ENCODE measurements around the gene HECW1. TPM values are rescaled to one million over a fixed set of nuclear protein-coding genes. Genes with fewer than 3 reads are reported as not detected.

HECW1 gene
- total RNA-seq, 1 experiment from 2014 or later = 1.8 TPM

- Histone ChIP-seq H3K4me3 (ENCODE audit: low read depth, low read length) (no peak overlapping the region), H3K36me3 (ENCODE audit: control insufficient read depth, insufficient read depth, low read length) (no peaks in the 10 kb centered on the region), H3K4me1 (peaks cover 3% of the 10 kb centered on the region), H3K27me3 (replicated peaks; ENCODE audit: control insufficient read depth, insufficient read depth, low read length) (no peaks in the 10 kb centered on the region), H3K9me3 (no peaks in the 10 kb centered on the region)
- peaks cover 30% of the 10 kb centered on the region for H3K27me3 Mint-ChIP-seq (ENCODE audit: insufficient read depth, unreplicated experiment)
- DNase-seq = no peak
- no peaks in the 10 kb centered on the region for H3K36me3 Mint-ChIP-seq (ENCODE audit: insufficient read depth, unreplicated experiment)
- intact Hi-C loops (cut with micrococcal nuclease; ENCODE audit: unreplicated experiment) = no loop called here
- BruUV-seq (replicated peaks) = no TSS peak
- POLR2A ChIA-PET = no interaction called here
- H3K27ac Mint-ChIP-seq (ENCODE audit: unreplicated experiment) = no peak overlapping the region
- no peak overlapping the region for H3K4me3 Mint-ChIP-seq (ENCODE audit: unreplicated experiment)
- CTCF ChIA-PET = no interaction called here
- TF ChIP-seq, protein P1, sequence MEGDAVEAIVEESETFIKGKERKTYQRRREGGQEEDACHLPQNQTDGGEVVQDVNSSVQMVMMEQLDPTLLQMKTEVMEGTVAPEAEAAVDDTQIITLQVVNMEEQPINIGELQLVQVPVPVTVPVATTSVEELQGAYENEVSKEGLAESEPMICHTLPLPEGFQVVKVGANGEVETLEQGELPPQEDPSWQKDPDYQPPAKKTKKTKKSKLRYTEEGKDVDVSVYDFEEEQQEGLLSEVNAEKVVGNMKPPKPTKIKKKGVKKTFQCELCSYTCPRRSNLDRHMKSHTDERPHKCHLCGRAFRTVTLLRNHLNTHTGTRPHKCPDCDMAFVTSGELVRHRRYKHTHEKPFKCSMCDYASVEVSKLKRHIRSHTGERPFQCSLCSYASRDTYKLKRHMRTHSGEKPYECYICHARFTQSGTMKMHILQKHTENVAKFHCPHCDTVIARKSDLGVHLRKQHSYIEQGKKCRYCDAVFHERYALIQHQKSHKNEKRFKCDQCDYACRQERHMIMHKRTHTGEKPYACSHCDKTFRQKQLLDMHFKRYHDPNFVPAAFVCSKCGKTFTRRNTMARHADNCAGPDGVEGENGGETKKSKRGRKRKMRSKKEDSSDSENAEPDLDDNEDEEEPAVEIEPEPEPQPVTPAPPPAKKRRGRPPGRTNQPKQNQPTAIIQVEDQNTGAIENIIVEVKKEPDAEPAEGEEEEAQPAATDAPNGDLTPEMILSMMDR (IDR thresholded peaks at IDR 0.05; ENCODE audit: insufficient read depth in 1 of 2, low read depth in 1 of 2, low read length in 1 of 2, severe bottlenecking in 1 of 2, unreplicated experiment in 1 of 2) = no peak
- no peaks in the 10 kb centered on the region for H3K9me3 Mint-ChIP-seq (ENCODE audit: unreplicated experiment)
- H3K4me1 Mint-ChIP-seq (ENCODE audit: low read depth, unreplicated experiment) = no peaks in the 10 kb centered on the region
These were observed 29.3 kb upstream of the HECW1 start for GRCh38 chr7:43083106-43083505.

DNA sequence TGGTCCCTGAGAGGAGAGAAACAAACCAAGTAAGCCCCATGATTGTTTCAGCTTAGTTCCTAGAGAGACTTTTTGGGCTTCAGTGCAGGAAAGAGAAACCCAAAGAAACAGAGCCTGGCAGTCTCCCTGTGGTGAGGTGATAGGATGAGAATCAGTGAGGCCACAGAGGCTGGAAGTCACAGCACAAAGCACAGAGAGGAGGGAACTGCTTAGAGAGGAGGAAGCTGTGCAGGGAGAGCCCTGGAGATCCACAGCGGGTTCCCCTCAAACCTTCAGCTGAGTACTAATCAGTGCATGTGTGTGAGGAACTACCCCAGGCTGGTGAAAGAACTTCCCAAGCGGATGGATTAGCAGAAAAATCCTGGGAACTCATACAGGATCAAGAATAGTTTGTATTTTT, 27.4 kb upstream of the HECW1 start:
- DNase-seq = no peak
- Histone ChIP-seq H3K9me3 (no peaks in the 10 kb centered on the region), H3K4me1 (no peaks in the 10 kb centered on the region), H3K4me3 (ENCODE audit: low read depth, low read length) (no peak overlapping the region), H3K27me3 (replicated peaks; ENCODE audit: control insufficient read depth, insufficient read depth, low read length) (no peaks in the 10 kb centered on the region), H3K36me3 (ENCODE audit: control insufficient read depth, insufficient read depth, low read length) (no peaks in the 10 kb centered on the region)
- no TSS peak for BruUV-seq (replicated peaks)
- ChIA-PET CTCF (no interaction called here), POLR2A (no interaction called here)
- Mint-ChIP-seq H3K4me3 (ENCODE audit: unreplicated experiment) (no peak overlapping the region), H3K27ac (ENCODE audit: unreplicated experiment) (no peak overlapping the region), H3K9me3 (ENCODE audit: unreplicated experiment) (no peaks in the 10 kb centered on the region), H3K4me1 (ENCODE audit: low read depth, unreplicated experiment) (no peaks in the 10 kb centered on the region), H3K27me3 (ENCODE audit: insufficient read depth, unreplicated experiment) (peaks cover 30% of the 10 kb centered on the region), H3K36me3 (ENCODE audit: insufficient read depth, unreplicated experiment) (no peaks in the 10 kb centered on the region)
- TF ChIP-seq, protein P1 (IDR thresholded peaks at IDR 0.05; ENCODE audit: insufficient read depth in 1 of 2, low read depth in 1 of 2, low read length in 1 of 2, severe bottlenecking in 1 of 2, unreplicated experiment in 1 of 2) = no peak
- intact Hi-C loops (cut with micrococcal nuclease; ENCODE audit: unreplicated experiment) = no loop called here

DNA sequence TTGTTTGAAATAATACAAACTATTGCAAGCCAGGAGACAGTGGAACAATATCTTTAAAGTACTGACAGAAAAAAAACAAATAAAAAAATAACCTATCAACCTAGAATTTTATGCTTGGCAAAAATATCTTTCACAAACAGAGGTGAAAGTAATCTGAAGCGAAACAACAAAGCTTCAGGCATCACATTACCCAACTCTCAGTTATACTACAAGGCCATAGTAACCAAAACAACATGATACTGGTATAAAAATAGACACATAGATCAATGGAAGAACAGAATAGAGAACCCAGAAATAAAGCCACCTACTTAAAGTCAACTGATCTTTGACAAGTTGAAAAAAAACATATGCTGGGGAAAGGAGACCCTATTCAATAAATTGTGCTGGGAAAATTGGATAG, 26.5 kb upstream of the HECW1 start:
- DNase-seq = no peak
- CTCF ChIA-PET = no interaction called here
- POLR2A ChIA-PET = no interaction called here
- Mint-ChIP-seq H3K9me3 (ENCODE audit: unreplicated experiment) (no peaks in the 10 kb centered on the region), H3K36me3 (ENCODE audit: insufficient read depth, unreplicated experiment) (no peaks in the 10 kb centered on the region), H3K4me3 (ENCODE audit: unreplicated experiment) (no peak overlapping the region), H3K4me1 (ENCODE audit: low read depth, unreplicated experiment) (no peaks in the 10 kb centered on the region), H3K27me3 (ENCODE audit: insufficient read depth, unreplicated experiment) (peaks cover 30% of the 10 kb centered on the region), H3K27ac (ENCODE audit: unreplicated experiment) (no peak overlapping the region)
- TF ChIP-seq, protein P1 (IDR thresholded peaks at IDR 0.05; ENCODE audit: insufficient read depth in 1 of 2, low read depth in 1 of 2, low read length in 1 of 2, severe bottlenecking in 1 of 2, unreplicated experiment in 1 of 2) = no peak
- H3K9me3 ChIP-seq = no peaks in the 10 kb centered on the region
- intact Hi-C loops (cut with micrococcal nuclease; ENCODE audit: unreplicated experiment) = no loop called here
- no peaks in the 10 kb centered on the region for H3K36me3 ChIP-seq (ENCODE audit: control insufficient read depth, insufficient read depth, low read length)
- BruUV-seq (replicated peaks) = no TSS peak
- H3K4me1 ChIP-seq = no peaks in the 10 kb centered on the region
- no peaks in the 10 kb centered on the region for H3K27me3 ChIP-seq (replicated peaks; ENCODE audit: control insufficient read depth, insufficient read depth, low read length)
- H3K4me3 ChIP-seq (ENCODE audit: low read depth, low read length) = no peak overlapping the region
